ENCODE data around the gene STRN3.

Gene STRN3

DNA sequence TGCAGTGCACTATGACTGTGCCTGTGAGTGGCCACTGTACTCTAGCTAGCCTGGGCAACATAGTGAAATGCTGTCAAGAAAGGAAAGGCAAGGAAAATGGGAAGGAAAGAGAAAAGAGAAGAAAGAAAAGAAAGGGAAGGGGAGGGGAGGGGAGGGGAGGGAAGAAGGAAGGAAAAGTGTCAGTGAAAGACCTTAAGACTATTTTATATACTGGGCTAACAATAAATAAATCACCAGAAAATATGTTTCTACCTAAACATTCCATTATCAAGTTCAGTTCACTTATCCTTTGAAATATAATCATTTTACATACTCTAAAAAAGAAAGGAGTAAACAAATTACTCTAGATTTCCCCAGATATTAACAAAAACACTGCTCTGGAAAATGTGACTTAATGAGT lies 129.7 kb downstream of the STRN3 start:
- H3K4me3 ChIP-seq (replicated peaks; ENCODE audit: low read depth, low read length): no peak overlapping the region
- no peak for TF ChIP-seq CTCF (IDR thresholded peaks at IDR 0.05; ENCODE audit: low read depth, low read length, missing control alignments)
- DNase-seq (ENCODE audit: extremely low read depth, low read depth): no peak

GRCh38 chr14:30894923-30895515 lies 131.2 kb downstream of the STRN3 start:
- TF ChIP-seq CTCF (IDR thresholded peaks at IDR 0.05; ENCODE audit: low read depth, low read length, missing control alignments): no peak
- DNase-seq (ENCODE audit: extremely low read depth, low read depth): no peak
- no peak overlapping the region for H3K4me3 ChIP-seq (replicated peaks; ENCODE audit: low read depth, low read length)

- no peak for DNase-seq (ENCODE audit: extremely low read depth, low read depth)
- no peak for TF ChIP-seq CTCF (IDR thresholded peaks at IDR 0.05; ENCODE audit: low read depth, low read length, missing control alignments)
- no peak overlapping the region for H3K4me3 ChIP-seq (replicated peaks; ENCODE audit: low read depth, low read length)
Observed at GRCh38 chr14:30893819-30894218, 132.4 kb downstream of the STRN3 start.

- H3K4me3 ChIP-seq (replicated peaks; ENCODE audit: low read depth, low read length): no peak overlapping the region
- TF ChIP-seq CTCF (IDR thresholded peaks at IDR 0.05; ENCODE audit: low read depth, low read length, missing control alignments): no peak
- no peak for DNase-seq (ENCODE audit: extremely low read depth, low read depth)
Observed at GRCh38 chr14:30889244-30889594, 137.0 kb downstream of the STRN3 start.

GRCh38 chr14:30888480-30889243 lies 137.5 kb downstream of the STRN3 start:
- no peak overlapping the region for H3K4me3 ChIP-seq (replicated peaks; ENCODE audit: low read depth, low read length)
- DNase-seq (ENCODE audit: extremely low read depth, low read depth): no peak
- TF ChIP-seq CTCF (IDR thresholded peaks at IDR 0.05; ENCODE audit: low read depth, low read length, missing control alignments): no peak

GRCh38 chr14:30885840-30886740 lies 140.1 kb downstream of the STRN3 start:
- DNase-seq (ENCODE audit: extremely low read depth, low read depth): no peak
- no peak for TF ChIP-seq CTCF (IDR thresholded peaks at IDR 0.05; ENCODE audit: low read depth, low read length, missing control alignments)
- no peak overlapping the region for H3K4me3 ChIP-seq (replicated peaks; ENCODE audit: low read depth, low read length)

Data from HFF-Myc (cell line).